HepG2 (cell line): Measurements from ENCODE around the gene SLCO4A1. TPM values are rescaled to one million over a fixed set of nuclear protein-coding genes. Genes with fewer than 3 reads are reported as not detected.
A peak's percentile ranks its signal among the peaks of the same experiment; 100 is the strongest.

Source experiments
- JDP2 ChIP-seq: sonication (generic); formaldehyde crosslinking; IDR thresholded peaks from 2 replicates; pipeline ENCODE4 v1.8.1; 2022; ENCODE audit warnings: missing genetic modification reagents, borderline replicate concordance
- ZEB1 ChIP-seq: IDR thresholded peaks from 2 replicates; pipeline ENCODE4 v1.6.1; 2012; ENCODE audit warnings: mild to moderate bottlenecking, low read depth, inconsistent platforms; ENCODE audit not compliant: insufficient replicate concordance
- ZNF142 ChIP-seq: sonication (generic); formaldehyde crosslinking; IDR thresholded peaks from 2 replicates; pipeline ENCODE4 v1.4.0; 2020; ENCODE audit warnings: missing genetic modification reagents
- ZNF407 ChIP-seq: sonication (generic); formaldehyde crosslinking; IDR thresholded peaks from one replicate; pipeline ENCODE4 v1.5.1; 2020; ENCODE audit warnings: mild to moderate bottlenecking, missing genetic modification reagents; ENCODE audit errors: not compliant biosample characterization
- polyA plus RNA-seq, 8 experiments: library from polyadenylated mRNA; depleted of rRNA in 3 of 8; stranded (reverse) in 7 of 8; unstranded in 1 of 8; fragments of >200 nt; fragmentation: Illumina TruSeq in 4 of 8; extraction: Trizol in 4 of 8; gene quantifications; 2 replicates each; pipeline versions ENCODE4 v1.2.1 to v1.2.3, GENCODE V29; 2011 to 2016; ENCODE audit warnings: low read depth in 4 of 8, missing spikeins in 1 of 8, mixed read lengths in 1 of 8; ENCODE audit not compliant: insufficient read depth in 1 of 8
- total RNA-seq, 5 experiments: library from RNA; depleted of rRNA; stranded (reverse); fragments of >200 nt; fragmentation: Illumina TruSeq; extraction: Trizol; gene quantifications; 2 replicates each; pipeline ENCODE4 v1.2.3, GENCODE V29; 2016; ENCODE audit warnings: low read depth in 1 of 5
- TF ChIP-seq, protein P1 (sequence below): sonication (generic); formaldehyde crosslinking; IDR thresholded peaks from 2 replicates; pipeline ENCODE4 v1.5.1; 2020; ENCODE audit warnings: mild to moderate bottlenecking, missing genetic modification reagents, borderline replicate concordance

SLCO4A1 gene
- total and polyA plus RNA-seq, 2 of the 13 experiments (the other 11 are each of a cell fraction or from before 2014, with no cell fraction given), result 55.5 to 112 TPM

DNA sequence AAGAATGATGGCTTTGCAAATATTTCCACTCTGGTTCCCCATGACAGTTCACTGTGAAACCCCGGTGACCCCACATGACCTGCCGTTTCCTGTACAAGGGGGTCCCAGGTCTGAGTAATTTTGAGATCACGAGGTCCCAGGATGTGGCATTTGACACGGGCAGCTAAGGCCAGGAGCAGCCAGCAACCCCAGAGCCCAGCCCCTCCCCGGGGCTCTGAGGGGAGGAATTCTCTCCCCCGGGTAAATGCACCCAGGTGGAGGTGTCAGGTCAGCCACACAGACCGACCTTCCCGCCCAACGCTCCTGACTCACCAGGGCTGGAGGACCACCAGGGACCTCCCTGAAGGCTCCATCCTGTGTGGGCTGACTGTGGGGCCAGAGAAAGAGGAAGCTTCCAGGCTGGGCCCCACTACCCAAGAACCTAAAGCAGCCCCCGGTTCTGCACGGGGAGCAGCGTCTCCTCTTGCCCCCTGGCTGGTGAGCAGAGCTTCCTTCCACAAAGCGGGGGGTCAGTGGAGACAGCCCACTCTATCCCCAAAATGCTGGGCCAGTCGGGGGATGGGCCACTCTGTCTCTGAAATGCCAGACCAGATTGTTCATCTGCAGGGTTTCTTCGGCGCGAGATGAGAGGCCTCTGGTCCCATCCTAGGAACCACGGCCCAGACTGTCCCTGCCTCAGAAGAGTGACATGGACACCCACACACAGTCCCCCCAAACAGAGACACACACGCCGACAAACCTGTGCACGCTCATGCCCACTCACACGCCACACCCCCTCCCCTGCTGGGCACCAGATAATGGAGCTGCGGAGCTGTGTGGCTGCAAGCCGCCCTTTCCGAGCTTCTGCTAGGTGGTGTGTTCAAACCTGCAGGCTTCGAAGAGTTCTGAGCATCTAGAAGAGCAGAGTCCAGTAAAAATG, 23.4 kb upstream of the SLCO4A1 start (continued):
- TF ChIP-seq ZNF407 (CRISPR knock-in tag) (no peak), ZEB1 (peak; percentile 38), ZNF142 (no peak), JDP2 (CRISPR knock-in tag) (no peak)
- TF ChIP-seq, protein P1, sequence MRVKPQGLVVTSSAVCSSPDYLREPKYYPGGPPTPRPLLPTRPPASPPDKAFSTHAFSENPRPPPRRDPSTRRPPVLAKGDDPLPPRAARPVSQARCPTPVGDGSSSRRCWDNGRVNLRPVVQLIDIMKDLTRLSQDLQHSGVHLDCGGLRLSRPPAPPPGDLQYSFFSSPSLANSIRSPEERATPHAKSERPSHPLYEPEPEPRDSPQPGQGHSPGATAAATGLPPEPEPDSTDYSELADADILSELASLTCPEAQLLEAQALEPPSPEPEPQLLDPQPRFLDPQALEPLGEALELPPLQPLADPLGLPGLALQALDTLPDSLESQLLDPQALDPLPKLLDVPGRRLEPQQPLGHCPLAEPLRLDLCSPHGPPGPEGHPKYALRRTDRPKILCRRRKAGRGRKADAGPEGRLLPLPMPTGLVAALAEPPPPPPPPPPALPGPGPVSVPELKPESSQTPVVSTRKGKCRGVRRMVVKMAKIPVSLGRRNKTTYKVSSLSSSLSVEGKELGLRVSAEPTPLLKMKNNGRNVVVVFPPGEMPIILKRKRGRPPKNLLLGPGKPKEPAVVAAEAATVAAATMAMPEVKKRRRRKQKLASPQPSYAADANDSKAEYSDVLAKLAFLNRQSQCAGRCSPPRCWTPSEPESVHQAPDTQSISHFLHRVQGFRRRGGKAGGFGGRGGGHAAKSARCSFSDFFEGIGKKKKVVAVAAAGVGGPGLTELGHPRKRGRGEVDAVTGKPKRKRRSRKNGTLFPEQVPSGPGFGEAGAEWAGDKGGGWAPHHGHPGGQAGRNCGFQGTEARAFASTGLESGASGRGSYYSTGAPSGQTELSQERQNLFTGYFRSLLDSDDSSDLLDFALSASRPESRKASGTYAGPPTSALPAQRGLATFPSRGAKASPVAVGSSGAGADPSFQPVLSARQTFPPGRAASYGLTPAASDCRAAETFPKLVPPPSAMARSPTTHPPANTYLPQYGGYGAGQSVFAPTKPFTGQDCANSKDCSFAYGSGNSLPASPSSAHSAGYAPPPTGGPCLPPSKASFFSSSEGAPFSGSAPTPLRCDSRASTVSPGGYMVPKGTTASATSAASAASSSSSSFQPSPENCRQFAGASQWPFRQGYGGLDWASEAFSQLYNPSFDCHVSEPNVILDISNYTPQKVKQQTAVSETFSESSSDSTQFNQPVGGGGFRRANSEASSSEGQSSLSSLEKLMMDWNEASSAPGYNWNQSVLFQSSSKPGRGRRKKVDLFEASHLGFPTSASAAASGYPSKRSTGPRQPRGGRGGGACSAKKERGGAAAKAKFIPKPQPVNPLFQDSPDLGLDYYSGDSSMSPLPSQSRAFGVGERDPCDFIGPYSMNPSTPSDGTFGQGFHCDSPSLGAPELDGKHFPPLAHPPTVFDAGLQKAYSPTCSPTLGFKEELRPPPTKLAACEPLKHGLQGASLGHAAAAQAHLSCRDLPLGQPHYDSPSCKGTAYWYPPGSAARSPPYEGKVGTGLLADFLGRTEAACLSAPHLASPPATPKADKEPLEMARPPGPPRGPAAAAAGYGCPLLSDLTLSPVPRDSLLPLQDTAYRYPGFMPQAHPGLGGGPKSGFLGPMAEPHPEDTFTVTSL (CRISPR knock-in tag), result no peak
